ENCODE data around the gene TECPR1.
A peak's percentile ranks its signal among the peaks of the same experiment; 100 is the strongest.

TECPR1 gene

DNA sequence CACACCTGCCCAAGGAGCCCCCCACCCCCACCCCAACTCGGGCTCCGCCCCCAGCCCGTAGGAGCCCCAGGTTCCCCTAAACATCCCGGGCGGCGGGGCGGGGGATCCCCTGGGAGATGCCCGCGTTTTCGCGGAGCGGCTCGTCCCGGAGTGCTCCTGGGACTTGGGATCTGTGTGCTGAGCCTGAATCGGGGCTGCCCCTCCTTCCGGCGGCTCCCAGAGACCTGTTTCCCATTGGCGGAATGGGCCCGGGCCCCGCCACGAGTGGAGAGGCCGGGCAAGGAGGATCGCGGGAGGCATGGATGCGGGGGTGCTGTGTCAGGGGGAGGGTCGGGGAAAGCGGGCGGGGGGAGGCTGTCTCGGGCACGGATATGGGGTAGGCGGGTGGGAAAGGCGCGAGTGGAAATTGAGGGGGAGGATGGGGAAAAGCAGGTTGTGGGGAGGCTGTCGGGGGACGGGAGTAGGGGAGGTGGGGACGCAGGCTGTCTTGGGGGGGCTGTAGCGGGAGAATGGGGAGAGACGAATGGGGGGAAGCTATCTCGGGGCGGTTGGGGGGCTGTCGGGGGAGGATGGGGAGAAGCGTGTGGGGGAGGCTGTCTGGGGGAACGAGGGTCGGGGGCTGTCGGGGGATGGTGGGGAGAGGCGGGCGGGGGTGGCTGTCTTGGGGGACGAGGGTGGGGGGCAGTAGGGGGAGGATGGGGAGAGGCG lies 41.4 kb downstream of the TECPR1 start:
- DNase-seq: peak; percentile 54

GRCh38 chr7:98209166-98209920 lies 42.7 kb downstream of the TECPR1 start:
- no peak for DNase-seq

DNA sequence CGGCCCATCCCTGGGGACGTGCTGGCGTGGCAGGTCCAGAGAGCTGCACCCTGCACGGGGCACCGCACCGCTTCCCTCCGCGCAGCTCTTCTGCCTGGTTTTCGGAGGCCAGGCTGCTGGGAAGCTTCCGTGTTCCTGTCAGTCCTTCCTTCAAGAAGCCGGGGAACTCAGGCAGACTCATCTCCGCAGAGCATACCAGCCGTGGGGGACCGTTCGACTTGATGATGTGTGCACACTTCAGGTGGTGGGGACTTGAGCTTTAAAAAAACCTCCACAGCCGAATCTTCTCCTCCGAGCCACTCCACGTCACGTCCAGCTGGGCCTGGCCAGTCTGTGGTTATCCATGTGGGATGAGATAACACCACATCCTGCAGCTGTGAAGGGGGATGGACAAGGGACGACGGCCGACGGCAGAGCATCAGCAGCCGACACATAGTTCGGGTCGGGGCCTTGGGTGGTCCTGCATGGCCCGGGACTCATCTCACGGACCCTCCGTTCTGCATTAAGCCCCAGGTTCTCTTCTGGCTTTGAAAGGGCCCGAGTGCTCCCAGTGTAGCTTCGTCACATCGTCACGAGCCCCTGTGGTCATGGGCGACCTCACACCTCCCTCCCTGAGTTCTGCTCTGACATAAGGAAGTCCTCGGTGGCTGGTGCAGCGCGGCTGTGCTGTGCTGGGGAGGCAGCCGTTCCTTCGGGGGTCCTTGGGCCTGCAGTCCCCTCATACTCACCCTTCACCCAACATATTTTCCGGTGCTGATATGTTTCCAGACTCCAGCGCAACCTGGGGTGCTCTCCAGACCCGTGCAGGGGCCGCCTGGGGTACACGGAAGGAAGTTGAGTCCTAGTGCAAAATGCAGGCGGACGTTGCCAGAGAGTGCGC lies 45.3 kb downstream of the TECPR1 start:
- no peak for DNase-seq

DNA sequence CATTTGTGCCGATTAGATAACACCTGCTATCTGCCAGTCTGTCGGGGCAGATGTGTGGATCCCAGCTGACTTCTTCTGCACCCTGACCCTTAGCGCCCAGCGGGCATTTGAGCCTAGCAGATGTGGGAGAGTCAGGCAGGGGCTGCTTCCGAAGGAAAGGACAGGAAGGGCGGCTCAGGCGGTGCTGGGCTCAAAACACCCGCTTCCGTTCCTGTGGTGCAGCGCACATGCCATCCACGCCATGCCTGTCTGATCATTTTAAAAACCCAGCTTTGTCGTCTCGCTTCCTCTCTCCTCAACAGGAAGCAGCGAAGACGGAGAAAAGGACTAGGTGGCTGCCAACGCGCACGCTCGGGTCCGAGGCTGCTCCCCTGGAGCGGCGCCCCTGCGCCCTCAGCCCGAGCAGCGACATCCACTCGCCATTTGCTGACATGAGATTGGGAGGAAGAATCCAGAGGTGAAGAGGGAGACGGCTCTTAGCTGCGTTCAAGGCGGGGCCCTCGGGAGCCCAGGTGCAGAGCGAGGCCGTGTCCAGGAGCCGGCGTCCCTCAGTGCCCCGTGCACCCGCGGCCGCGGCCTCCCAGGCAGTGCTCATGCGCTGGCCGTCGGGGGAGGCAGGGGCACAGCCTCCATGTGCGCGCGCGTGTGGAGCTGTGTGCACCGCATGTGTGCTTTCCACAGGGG lies 46.7 kb downstream of the TECPR1 start:
- no peak for DNase-seq

GRCh38 chr7:98204670-98205069 lies 47.4 kb downstream of the TECPR1 start:
- DNase-seq: no peak

DNA sequence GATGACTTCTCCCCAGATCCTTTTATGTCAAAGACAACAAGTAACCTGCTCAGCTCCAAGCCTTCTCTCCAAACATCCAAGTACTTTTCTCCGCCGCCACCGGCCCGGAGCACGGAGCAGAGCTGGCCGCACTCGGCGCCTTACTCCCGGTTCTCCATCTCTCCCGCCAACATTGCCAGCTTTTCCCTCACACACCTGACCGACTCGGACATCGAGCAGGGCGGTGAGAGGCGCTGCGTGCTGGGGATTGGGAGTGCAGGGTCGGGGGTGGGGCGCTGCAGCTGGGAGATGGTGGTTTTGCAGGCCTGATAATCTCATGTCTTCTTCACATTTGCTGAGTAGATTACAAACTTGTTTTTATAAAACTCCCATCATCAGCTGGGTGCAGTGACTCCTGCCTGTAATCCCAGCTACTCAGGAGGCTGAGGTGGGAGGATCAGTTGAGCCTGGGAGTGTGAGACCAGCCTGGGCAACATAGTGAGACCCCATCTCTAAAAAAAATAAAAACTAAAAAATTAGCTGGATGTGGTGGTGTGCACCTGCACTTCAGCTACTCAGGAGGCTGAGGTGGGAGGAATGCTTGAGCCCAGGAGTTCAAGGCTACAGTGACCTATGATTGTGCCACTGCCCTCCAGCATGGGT lies 47.9 kb downstream of the TECPR1 start:
- no peak for DNase-seq

GRCh38 chr7:98203261-98203963 lies 48.6 kb downstream of the TECPR1 start:
- DNase-seq: no peak

GRCh38 chr7:98202367-98203195 lies 49.5 kb downstream of the TECPR1 start:
- DNase-seq: no peak

- no peak for DNase-seq
Observed at GRCh38 chr7:98200364-98200763, 51.7 kb downstream of the TECPR1 start.

DNA sequence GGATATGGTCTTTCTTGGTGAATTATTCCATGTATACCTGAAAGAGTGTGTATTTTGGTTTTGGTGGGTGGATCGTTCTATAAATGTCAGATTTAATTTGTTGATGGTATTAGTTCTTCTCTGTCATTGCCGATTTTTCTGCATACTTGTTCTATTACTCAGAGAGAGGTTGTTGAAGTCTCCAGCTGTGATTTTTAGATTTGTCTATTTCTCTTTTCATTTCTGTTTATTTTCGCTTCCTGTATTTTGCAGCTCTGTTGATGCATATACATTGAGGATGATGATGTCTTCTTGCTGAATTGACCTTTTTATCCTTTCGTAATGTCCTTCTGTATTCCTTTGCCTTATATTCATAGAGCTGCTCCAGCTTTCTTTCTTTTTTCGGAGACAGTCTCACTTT lies 52.9 kb downstream of the TECPR1 start:
- no peak for DNase-seq

DNA sequence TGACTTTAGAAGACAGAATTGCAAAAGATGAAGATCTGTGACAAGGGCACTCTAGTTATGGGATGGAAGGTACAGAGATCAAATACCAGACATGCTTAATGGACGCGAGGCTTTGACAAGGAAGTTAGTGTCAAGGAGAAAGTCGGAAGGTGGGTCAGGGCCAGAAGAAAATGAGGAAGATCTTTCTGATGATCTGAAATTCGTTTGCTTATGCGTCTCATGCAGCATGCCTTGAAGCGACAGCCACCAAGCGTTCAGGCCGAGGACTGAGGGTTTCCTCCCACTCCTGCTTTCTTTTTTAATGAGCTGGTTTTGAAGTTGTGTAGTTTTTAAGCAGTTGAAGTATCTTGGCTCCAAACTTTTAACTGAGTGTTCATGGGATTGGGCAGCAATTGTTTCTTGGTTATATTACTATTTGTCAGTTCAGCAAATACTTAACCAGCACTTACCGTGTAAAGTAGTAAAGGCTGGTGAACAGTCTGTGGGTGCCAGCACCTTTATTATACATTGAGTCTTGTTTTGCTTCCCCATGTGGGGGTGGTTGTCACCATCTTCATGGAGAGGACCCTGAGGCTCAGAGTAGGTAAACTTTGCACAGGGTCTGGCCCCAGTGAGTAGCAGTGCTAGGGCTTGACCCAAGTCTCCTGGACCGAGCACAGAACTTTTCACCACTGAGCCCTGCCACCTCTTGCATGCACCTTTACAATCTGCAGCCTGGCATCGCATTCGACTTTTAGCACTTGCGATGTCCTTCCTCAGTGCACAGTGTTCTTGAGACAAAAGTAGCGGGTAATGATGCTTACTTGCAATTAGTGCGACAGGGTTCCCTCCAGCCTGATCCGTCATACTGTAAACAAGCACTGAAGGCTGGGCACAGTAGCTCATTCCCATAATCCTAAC lies 55.1 kb downstream of the TECPR1 start:
- no peak for DNase-seq

GRCh38 chr7:98194672-98195457 lies 57.2 kb downstream of the TECPR1 start:
- no peak for DNase-seq

DNA sequence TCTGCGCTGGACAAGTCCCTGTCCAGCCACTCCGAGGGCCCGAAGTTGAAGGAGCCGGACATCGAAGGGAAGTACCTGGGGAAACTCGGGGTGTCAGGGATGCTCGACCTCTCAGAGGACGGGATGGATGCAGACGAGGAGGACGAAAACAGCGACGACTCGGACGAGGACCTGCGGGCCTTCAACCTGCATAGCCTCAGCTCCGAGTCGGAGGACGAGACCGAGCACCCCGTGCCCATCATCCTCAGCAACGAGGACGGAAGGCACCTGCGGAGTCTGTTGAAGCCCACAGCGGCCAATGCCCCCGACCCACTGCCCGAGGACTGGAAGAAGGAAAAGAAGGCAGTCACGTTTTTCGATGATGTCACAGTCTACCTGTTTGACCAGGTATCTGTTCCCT lies 57.8 kb downstream of the TECPR1 start:
- DNase-seq: no peak

DNA sequence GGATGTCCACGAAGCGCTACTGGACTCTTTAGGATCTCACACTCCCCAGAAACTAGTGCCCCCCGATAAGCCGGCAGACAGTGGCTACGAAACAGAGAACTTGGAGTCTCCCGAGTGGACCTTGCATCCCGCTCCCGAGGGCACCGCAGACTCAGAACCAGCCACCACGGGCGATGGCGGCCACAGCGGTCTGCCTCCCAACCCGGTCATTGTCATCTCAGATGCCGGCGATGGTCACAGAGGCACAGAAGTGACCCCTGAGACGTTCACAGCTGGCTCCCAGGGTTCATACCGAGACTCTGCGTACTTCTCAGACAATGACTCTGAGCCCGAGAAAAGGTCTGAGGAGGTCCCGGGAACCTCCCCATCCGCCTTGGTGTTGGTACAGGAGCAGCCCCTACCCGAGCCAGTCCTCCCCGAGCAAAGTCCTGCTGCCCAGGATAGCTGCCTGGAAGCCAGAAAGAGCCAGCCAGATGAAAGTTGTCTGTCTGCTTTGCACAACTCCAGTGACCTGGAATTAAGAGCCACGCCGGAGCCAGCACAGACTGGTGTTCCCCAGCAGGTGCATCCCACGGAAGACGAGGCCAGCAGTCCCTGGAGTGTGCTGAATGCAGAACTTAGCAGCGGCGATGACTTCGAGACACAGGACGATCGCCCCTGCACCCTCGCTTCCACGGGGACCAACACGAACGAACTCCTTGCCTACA lies 58.4 kb downstream of the TECPR1 start:
- no peak for DNase-seq

GRCh38 chr7:98192781-98193457 lies 59.1 kb downstream of the TECPR1 start:
- no peak for DNase-seq

DNA sequence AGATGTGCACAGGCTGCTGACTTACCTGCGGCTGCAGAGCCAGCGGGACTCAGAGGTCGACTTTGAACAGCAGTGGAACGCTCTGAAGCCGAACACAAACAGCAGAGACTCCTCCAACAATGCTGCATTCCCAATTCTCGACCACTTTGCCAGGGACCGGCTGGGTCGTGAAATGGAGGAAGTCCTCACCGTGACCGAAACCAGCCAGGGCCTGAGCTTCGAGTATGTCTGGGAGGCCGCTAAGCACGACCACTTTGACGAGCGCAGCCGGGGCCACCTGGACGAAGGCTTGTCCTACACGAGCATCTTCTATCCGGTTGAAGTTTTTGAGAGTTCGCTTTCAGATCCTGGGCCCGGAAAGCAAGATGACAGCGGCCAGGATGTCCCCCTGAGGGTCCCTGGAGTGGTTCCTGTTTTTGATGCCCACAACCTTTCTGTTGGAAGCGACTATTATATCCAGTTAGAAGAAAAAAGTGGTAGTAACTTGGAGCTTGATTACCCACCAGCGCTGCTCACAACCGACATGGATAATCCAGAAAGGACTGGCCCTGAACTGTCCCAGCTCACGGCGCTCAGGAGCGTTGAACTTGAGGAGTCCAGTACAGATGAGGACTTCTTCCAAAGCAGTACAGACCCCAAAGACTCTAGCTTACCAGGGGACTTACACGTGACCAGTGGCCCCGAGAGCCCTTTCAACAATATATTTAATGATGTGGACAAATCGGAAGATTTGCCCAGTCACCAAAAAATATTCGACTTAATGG lies 60.2 kb downstream of the TECPR1 start:
- DNase-seq: no peak

DNA sequence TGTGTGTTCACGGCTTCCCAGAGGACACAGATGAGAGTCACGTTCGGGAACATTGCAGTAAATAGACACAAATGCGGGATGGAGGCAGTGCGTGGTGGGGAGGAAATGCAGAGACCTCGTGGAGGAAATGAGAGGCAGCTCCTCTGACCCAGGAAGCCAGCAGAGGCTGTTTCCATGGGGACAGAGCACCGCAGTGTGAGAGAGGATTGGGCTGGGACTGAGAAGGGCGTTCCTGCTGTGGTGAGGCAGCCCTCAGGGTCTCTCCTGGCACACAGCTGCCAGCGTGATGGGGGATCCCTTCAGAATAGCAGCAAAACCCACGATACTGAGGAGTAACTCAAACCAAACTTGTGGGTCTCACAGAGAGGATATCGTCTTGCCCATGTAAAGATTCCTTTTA lies 62.5 kb downstream of the TECPR1 start:
- DNase-seq: no peak

Measured in islet precursor cell (in vitro differentiated cells).